ENCODE results near the gene GPT2. TPM values are rescaled to one million over a fixed set of nuclear protein-coding genes. Genes with fewer than 3 reads are reported as not detected.
"Not testable (repeated sequence)": the region's sequence is repeated elsewhere in the genome, so short reads cannot be mapped to it uniquely, and the experiment has no call there.

GPT2 gene
- total RNA-seq, 2 donors from 2014 or later = 28.8 to 45.3 TPM

- no peaks in the 10 kb centered on the region for H3K4me1 ChIP-seq
- no peaks in the 10 kb centered on the region for H3K9me3 ChIP-seq
- H3K9ac ChIP-seq (ENCODE audit: low read depth in 2 of 2, low read length in 2 of 2) = no peak overlapping the region
- no peaks in the 10 kb centered on the region for H3K27me3 ChIP-seq
- no peak for DNase-seq
- intact Hi-C loops (cut with DNase I) = no loop called here
- H3K4me3 ChIP-seq = no peak overlapping the region
- H3K27ac ChIP-seq = no peak overlapping the region
- H3K36me3 ChIP-seq = no peaks in the 10 kb centered on the region
- no peak for TF ChIP-seq CTCF (IDR thresholded peaks at IDR 0.05)
Measured at GRCh38 chr16:46858151-46858550, 26.0 kb upstream of the GPT2 start.

- no peak for TF ChIP-seq CTCF (IDR thresholded peaks at IDR 0.05)
- H3K27ac ChIP-seq = no peak overlapping the region
- H3K27me3 ChIP-seq = no peaks in the 10 kb centered on the region
- intact Hi-C loops (cut with DNase I) = no loop called here
- H3K36me3 ChIP-seq = no peaks in the 10 kb centered on the region
- no peaks in the 10 kb centered on the region for H3K9me3 ChIP-seq
- H3K4me1 ChIP-seq = no peaks in the 10 kb centered on the region
- no peak overlapping the region for H3K4me3 ChIP-seq
- no peak overlapping the region for H3K9ac ChIP-seq (ENCODE audit: low read depth in 2 of 2, low read length in 2 of 2)
- DNase-seq = peak; percentile 41
Measured at GRCh38 chr16:46859719-46860152, 24.4 kb upstream of the GPT2 start.

GRCh38 chr16:46862555-46863447, 21.4 kb upstream of the GPT2 start:
- Histone ChIP-seq H3K9ac (ENCODE audit: low read depth in 2 of 2, low read length in 2 of 2) (no peak overlapping the region), H3K4me3 (no peak overlapping the region), H3K27me3 (no peaks in the 10 kb centered on the region), H3K27ac (no peak overlapping the region), H3K36me3 (no peaks in the 10 kb centered on the region), H3K4me1 (no peaks in the 10 kb centered on the region), H3K9me3 (no peaks in the 10 kb centered on the region)
- intact Hi-C loops (cut with DNase I) = no loop called here
- DNase-seq = no peak
- TF ChIP-seq CTCF (IDR thresholded peaks at IDR 0.05) = no peak

GRCh38 chr16:46866286-46866685, 17.9 kb upstream of the GPT2 start:
- Histone ChIP-seq H3K36me3 (no peaks in the 10 kb centered on the region), H3K27ac (no peak overlapping the region), H3K27me3 (no peaks in the 10 kb centered on the region), H3K4me1 (no peaks in the 10 kb centered on the region), H3K4me3 (no peak overlapping the region), H3K9me3 (no peaks in the 10 kb centered on the region), H3K9ac (ENCODE audit: low read depth in 2 of 2, low read length in 2 of 2) (no peak overlapping the region)
- DNase-seq = no peak
- TF ChIP-seq CTCF (IDR thresholded peaks at IDR 0.05) = no peak
- intact Hi-C loops (cut with DNase I) = no loop called here

- H3K27ac ChIP-seq; H3K9ac ChIP-seq (ENCODE audit: low read depth in 2 of 2, low read length in 2 of 2); H3K27me3 ChIP-seq; DNase-seq; H3K9me3 ChIP-seq; intact Hi-C loops (cut with DNase I); H3K4me3 ChIP-seq; H3K36me3 ChIP-seq; H3K4me1 ChIP-seq: not testable (repeated sequence)
Measured at GRCh38 chr16:46867486-46867885, 16.7 kb upstream of the GPT2 start.

GRCh38 chr16:46868891-46869290, 15.3 kb upstream of the GPT2 start:
- H3K27me3 ChIP-seq; H3K9me3 ChIP-seq; intact Hi-C loops (cut with DNase I); H3K36me3 ChIP-seq; H3K4me3 ChIP-seq; H3K4me1 ChIP-seq; H3K27ac ChIP-seq; H3K9ac ChIP-seq (ENCODE audit: low read depth in 2 of 2, low read length in 2 of 2): not testable (repeated sequence)
- DNase-seq = peak; percentile 56
